NCI-H1105 treated with DMSO at 0.1 percent for 48 hours (cell line): ENCODE data around the gene SEBOX.
A peak's percentile ranks its signal among the peaks of the same experiment; 100 is the strongest.
"Not testable (repeated sequence)": the region's sequence is repeated elsewhere in the genome, so short reads cannot be mapped to it uniquely, and the experiment has no call there.

Source experiments
- DNase-seq: peaks from one replicate; lab custom pipeline; 2025; lab: John Stamatoyannopoulos, UW

SEBOX gene

DNA sequence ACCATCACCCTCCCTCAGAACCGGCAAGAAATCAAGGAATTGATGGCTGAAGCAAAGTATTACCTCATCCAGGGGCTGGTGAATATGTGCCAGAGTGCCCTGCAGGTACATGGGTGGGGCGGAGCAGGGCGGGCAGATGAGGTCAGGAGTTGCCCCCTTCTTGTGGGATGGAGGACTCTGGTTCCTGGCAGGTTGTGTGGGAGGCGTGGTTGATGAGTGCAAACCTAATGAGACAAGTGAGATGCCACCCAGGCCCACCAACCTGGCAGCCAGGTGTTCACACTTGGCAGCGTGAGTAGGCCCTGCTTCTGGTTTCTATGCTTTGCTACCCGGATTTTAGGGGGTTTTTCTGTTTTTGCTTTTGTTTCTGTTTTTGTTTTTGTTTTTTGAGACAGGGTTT, 24.6 kb downstream of the SEBOX start:
- no peak for DNase-seq

GRCh38 chr17:28339431-28339830, 25.6 kb downstream of the SEBOX start:
- DNase-seq: no peak

DNA sequence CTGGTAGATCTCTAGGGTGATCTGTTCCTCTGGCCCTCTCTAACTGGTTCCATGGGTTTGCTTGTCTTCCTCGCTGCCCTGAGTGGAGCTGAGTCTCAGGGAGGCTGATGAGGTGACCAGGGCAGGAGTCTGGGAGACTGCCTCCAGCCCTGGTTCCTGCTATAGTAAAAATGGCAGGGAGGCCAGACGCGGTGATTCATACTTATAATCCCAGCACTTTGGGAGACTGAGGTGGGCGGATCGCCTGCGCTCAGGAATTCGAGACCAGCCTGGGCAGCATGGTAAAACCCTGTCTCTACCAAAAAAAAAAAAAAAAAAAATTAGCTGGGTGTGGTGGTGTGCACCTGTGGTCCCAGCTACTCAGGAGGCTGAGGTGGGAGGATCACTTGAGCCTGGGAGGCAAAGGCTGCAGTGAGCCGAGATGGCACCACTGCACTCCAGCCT, 26.2 kb downstream of the SEBOX start:
- not testable (repeated sequence) for DNase-seq

DNA sequence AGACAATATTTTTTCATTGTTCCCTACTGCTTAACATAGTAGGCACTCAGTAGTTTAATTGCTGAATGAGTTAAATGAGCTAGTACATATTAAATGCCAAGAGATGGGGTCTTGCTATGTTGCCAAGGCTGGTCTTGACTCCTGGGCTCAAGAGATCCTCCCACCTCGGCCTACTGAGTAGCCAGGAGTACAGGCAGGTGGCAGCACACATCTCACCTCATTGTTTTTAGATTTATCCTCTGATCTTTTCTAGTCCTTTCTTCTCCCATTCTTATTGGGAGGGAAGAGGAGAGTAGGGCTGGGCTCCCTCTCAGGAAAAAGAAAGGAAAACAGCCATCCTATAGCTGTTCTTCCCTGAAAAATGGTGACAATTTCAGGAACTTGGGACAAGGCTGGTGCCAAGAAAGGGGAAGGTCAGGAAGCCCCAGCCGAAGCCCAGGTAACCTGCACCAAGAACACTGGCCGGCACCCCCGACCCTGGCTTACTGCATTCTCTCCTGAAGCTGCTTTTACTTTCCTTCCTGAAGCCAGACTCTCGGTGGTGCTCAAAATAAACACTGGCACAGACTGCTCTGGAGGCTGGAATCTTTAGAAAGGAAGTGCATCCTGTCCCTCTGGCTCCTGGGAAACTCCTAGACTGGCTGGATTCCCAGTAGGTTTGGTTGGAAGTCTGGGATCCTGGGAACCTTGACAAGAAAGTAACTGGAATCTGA, 26.8 kb downstream of the SEBOX start:
- DNase-seq: no peak

DNA sequence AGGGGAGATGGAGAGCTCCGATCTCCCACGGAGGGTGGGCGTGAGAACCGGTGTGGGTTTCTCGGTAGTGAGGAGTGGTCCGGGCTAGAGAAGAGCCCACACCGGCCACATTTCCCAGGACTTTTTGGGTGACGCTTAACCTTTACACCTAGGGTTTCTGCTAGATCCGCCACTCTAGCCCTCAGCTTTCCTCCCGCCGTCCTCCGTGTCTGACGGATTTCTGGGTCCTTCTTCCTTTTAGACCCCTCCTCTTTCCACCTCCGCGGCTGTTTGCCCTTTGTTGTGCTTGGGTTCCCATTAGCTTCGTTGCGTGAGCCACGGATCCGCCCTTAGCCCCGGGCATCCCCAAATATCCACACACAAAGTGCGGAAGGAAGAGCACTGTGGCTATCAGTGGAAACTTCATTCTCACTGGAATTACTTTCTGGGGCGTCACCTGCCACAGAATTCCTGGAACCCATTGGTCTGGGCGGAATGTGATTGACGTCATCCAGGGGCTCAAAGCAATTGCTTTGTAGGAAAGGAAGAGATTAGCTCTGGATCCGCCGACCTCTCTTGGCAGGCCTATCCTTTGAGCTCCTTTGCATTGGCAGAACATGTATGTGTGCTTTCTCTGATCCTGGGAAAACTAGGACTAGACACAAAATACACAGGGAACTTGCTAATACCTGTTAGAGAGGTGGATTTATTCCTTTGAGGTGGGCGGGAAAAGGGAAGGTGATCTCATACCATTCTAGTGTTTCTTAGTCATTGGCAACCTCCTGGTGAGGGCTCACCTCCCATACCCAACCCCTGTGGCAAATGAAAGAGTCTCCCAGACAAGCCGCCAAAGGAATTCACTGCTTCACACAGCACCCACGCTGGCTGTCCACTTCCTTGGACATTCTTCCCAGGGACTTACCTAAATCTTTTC, 28.8 kb downstream of the SEBOX start:
- DNase-seq: peak; percentile 60

DNA sequence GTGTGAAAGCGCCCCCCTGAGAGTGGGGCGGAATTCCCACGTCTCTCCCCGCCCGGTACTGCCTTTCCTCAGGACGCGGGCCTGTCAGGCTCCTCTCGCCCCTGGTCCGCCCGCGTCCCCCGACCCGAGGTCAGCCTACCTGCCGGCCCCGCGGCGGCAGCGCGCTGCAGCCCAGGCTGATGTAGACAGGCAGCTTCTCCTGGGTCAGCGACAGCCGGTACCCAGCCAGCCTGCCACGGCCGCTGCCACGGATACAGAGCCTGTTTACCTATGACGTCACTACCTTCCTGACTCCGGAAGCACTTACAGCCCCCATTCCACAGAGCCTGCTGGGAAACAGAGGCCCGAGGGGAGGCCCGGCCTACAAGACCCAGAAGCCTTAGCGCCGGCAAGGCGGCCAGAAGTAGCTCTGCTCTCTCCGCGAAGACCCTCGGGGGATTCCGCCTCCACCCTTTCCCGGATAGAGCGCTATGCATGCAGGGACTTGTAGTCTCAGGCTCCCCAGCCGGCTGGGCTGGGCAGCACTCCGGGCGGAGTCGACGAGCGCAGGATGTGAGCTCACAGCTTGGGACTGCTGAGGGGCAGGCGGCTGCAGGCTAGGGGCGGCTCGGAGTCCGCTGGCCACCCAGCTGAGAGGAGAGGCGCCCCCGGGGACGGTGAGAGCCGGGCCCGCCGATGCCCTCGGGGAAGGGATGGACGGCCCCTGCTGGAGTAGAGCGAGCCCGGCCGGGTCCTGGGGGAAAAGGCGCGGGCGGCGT, 29.6 kb downstream of the SEBOX start, which contains the start of the genes IFT20 and TNFAIP1:
TSS of gene IFT20 (minus strand) at position 272 of the 758 bp plus-strand sequence. CDS start 3,487 bp downstream, outside the sequence.
TSS of gene TNFAIP1 (plus strand) at position 561 of the 758 bp plus-strand sequence. CDS start 3,761 bp downstream, outside the sequence.
- DNase-seq: peak; percentile 99

DNA sequence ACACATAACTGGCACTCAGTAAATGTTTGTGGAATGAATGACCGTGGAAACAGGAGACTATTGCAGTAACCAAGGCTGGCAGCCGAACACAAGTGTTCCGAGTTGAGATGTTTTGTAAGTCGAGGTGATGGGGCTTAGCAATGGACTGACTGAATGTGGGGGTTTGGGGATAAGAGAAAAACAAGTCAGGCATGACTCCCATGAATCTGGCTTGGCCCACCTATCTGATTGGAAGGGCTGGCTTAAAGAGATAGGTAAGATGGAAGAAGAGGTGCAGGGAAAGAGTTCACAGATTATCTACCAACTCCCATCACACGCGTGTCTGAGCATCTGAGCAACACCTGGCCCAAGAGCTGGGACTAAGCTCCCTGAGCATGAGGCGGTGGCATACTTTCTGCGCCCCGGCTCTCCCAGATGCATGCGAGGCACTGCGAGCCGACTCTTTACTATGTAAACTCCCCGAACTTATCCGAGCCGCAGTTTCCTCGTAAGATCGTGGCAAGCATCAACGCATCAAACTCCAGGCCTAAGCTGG, 30.3 kb downstream of the SEBOX start:
- DNase-seq: no peak

GRCh38 chr17:28334171-28334570, 30.8 kb downstream of the SEBOX start:
- DNase-seq: no peak

GRCh38 chr17:28333083-28333746, 31.8 kb downstream of the SEBOX start:
- DNase-seq: no peak

DNA sequence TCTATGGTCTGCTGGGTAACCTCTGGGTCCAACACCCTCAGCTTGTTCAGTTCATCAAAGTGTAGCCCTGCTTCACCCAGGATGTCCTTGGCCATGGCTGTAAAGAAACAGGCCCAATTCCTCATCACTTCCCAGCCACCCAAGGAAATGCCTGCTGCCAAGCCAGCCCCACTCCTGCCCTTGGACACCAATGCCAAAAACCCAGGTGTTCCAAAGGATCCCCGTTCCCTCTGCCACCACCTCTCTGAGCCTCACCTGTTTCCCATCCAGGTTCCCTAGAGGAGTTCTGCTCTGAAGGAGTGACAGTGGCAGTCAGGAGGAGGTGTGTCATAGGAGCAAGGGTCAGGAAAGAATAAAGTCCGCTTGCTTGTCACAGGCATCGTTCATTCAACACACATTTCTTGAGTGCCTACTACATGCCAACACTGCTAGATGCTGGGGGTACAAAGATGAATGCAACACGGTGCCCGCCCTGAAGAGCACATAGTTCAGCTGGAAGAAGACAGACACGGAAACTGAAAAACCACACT, 33.0 kb downstream of the SEBOX start:
- DNase-seq: no peak

DNA sequence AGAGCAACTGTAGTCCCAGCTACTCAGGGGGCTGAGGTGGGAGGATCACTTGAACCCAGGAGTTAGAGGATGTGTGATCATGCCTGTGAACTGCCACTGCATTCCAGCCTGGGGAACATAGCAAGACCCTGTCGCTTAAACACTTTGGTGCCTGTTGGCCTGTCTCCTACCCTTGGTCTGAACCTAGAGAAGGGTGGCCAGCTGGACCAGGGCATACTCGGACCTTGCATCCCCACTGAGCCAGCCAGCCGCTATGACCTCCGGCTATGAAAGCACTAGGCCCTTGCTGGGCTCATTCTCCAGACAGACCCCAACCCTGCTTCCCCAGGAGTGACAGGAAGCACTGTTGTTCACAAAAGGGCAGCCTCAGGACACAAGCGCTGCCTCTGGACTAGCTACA, 34.3 kb downstream of the SEBOX start:
- DNase-seq: no peak

DNA sequence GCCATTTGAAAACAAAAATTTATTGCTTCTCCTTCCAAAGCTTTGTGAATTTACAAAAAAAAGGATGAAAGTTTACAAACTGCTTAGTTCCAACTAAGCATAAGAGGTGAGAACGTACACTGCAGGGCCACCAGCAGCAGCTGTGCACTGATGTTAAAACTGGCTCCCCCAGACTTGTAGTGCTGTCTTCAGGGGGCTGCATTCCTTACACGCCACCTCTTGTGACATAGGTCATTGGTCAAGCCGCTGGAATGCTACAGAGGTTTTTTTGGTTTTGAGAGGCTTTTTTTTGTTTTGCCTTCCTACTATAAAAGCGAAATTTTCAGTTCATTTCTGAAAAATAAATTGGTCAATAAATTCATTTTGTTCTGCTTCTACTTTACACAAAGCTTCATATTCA, 36.7 kb downstream of the SEBOX start:
- no peak for DNase-seq

GRCh38 chr17:28327709-28328108, 37.3 kb downstream of the SEBOX start:
- no peak for DNase-seq

DNA sequence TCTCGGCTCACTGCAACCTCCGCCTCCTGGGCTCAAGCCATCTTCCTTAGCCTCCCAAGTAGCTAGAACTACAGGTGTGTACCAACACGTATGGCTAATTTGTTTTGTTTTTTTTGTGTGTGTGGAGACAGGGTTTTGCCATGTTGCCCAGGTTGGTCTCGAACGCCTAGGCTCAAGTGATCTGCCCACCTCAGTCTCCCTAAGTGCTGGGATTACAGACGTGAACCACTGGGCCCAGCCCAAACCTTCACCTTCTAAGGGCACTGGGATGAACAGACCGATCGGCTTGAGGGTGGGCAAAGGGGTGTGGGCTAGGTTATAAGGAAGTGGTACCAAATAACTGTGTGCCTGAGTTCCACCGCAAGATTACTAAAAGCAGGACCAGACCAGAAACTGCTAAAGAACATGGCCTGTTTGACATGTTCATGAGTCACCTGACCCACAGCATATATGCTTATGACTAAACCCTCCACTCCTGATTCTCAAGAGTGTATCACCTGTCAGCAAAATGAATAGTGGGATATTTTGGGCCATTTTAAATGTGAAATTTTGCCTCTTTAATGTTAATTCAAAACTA, 37.9 kb downstream of the SEBOX start:
- DNase-seq: no peak

DNA sequence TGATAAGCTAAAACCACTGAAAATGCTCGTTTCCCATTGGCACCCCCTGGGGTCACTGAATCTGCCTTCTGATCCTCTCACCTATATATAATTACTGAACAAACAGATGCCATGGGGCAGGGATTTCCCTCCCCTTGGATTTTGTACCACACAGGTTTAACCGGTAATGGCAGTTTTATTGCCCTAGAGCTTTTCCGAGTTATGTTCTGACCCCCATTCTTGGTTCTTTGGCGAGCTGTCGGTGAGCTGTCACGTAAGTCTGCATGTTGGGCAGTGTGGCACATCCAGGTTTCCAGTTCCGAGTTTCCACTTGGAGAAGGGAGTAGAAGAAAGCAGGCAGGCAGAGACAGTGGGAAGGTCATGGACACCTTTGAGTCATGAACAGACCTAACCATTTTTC, 38.9 kb downstream of the SEBOX start:
- no peak for DNase-seq

DNA sequence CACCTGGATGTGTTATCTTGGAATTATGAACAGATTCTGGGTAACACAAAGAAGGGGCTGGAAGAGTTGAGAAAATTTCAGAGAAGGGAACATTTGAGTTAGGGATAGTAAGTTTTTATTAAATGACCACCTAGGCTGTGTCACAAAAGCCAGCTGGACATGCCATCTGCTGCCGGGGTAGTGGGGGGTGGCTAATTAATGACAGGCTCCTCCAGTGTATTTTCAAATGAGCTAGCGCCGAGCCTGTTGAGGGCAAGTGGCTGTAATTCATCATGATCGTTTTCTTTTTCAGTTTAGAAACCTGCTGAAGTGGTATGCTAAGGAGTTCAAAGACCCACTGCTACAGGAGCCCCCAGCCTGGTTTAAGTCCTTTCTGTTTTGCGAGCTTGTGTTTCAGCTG, 39.8 kb downstream of the SEBOX start:
- no peak for DNase-seq

GRCh38 chr17:28324781-28325180, 40.2 kb downstream of the SEBOX start:
- no peak for DNase-seq

GRCh38 chr17:28324267-28324745, 40.7 kb downstream of the SEBOX start:
- DNase-seq: no peak

DNA sequence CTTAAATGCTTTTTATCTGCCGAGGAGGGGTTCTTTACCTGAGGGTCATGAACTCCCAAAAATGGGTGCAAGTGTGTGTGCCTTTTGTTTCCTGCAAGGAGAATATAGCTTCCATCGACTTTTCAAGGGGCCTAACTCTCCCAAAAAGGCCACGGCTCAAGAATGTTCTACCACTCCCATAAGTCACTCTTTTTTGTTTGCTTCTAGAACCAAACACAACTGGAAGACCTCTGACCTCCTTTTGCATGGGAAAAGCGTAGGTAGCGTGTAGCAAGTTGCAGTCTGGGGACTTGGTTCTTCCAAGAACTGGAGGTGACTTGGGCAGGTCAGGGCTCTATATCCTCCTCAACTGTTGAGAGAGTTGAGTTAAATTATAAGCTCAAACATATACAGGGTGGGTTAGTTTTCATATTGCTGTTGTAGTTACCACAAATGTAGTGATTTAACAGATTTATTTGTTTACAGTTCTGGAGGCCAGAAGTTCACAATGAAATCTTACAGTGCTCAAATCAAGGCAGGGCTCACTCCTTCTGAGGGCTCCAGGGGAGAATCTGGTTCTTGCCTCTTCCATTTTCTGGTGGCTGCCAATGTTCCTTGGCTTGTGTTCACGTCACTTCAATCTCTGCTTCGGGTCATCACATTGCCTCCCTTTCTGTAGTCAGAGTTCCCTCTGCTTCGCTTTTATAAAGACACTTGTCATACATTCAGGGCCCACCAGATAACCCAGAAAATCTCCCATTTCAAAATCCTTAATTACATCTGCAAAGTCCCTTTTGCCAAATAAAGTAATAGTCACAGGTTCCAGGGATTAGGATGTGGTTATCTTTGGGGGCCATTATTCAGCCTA, 44.6 kb downstream of the SEBOX start:
- DNase-seq: no peak

GRCh38 chr17:28319598-28319935, 45.4 kb downstream of the SEBOX start:
- no peak for DNase-seq
